Measurements from ENCODE around the gene GNAO1.

GRCh38 chr16:56401482-56401881 is 210.2 kb downstream of the GNAO1 start:
- TF ChIP-seq GFI1B (tag by site-specific recombination; IDR thresholded peaks at IDR 0.05) = no peak
- TF ChIP-seq ZNF140 (tag by site-specific recombination; IDR thresholded peaks at IDR 0.05) = no peak
- no peak for TF ChIP-seq OSR2 (tag by site-specific recombination; IDR thresholded peaks at IDR 0.05)
- TF ChIP-seq ZFHX2 (tag by site-specific recombination; conservative IDR thresholded peaks at IDR 0.05) = no peak

Measured in HEK293 (cell line).